Measurements from ENCODE around the gene PNRC1. TPM values are rescaled to one million over a fixed set of nuclear protein-coding genes. Genes with fewer than 3 reads are reported as not detected.
"Not testable (repeated sequence)": the region's sequence is repeated elsewhere in the genome, so short reads cannot be mapped to it uniquely, and the experiment has no call there.

The PNRC1 gene
- 36.4 and 46.5 TPM in 2 replicates for total RNA-seq (2014; rRNA removed; shearing (Covaris generic))

DNA sequence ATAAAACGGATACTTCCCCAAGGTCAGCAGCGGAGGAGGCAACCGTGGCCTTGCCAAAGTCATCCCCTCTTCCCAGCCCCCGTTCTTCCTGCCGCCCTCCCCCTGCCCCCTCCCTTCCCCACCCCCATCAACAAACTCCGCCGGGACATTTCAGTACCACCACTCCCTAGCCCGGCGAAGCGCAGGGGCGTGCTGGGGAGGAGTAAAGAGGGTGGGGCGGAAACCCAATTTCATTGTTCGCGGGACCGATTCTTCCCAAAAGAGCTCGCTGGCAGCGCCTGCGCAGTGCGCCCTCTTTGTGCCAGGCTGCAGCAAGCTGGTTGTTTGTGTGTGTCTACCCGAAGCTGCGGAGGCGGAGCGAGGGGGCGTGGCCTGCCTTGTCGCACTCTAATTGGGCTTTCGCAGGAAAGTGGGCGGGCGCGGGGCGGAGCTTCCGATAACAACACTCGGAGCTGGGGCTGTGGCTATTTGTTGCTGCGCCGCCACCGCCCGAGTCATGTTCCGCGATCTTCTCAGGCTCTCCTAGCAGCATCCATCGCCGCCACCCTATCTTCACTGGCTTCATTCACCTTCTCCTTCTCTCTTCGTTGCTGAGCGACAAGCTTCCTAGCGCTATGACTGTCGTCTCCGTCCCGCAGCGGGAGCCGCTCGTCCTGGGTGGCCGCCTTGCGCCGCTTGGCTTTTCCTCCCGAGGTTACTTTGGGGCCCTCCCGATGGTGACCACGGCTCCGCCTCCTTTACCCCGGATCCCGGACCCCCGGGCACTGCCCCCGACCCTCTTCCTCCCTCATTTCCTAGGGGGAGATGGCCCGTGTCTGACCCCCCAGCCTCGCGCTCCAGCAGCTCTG is at the start of gene PNRC1:
Gene PNRC1 (plus strand): TSS at position 471 of the 848 bp plus-strand sequence. CDS start 144 bp downstream, at position 615.
- peak; percentile 98 for DNase-seq (ENCODE audit: low read depth)

DNA sequence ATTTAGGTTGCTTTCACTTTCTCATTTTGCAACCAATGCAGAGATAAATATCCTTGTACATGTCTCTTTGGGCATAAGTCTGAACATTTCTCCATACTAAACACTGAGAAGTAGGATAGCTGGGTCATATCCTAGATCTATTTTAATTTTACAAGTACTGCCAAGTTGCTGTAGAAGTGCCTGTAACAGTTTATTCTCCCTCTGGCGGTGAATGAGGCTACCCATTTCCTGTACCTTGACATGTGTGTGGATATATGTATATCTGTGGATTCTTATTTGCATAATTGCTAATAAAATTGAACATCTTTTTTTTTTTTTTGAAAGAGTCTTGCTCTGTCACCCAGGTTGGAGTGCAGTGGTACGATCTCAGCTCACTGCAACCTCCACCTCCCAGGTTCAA is 48.0 kb upstream of the PNRC1 start:
- no peak for DNase-seq (ENCODE audit: low read depth)

DNA sequence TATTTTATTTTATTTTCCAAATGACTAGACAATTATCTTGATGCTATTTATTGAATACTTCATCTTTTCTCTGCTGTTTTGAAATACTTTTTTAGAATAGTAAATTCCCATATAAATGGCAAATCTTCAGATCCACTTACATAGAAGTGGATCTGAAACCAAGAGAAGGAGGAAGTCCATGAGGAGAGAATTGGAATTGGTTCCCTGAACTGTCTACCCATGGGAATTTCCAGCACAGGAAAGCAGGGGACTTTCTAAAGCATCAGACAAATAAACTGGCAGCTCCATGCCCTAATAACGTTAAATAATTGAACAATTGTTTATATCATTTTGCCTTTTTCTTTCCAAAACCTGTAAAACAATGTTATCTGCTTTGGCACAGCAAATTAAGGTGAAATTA is 47.1 kb upstream of the PNRC1 start:
- no peak for DNase-seq (ENCODE audit: low read depth)

DNA sequence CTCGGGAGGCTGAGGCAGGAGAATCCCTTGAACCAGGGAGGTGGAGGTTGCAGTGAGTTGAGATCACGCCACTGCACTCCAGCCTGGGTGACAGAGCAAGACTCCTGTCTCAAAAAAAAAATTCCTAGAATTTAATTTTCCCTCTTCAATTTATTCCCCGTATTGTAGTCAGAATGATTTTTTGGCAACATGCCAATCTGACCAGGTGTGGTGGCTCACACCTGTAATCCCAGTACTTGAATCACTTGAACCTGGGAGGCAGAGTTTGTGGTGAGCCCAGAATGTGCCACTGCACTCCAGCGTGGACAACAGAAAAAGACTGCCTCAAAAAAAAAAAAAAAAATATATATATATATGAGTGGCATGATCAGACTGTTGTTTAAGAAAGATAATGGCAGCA is 46.4 kb upstream of the PNRC1 start:
- DNase-seq (ENCODE audit: low read depth): not testable (repeated sequence)

DNA sequence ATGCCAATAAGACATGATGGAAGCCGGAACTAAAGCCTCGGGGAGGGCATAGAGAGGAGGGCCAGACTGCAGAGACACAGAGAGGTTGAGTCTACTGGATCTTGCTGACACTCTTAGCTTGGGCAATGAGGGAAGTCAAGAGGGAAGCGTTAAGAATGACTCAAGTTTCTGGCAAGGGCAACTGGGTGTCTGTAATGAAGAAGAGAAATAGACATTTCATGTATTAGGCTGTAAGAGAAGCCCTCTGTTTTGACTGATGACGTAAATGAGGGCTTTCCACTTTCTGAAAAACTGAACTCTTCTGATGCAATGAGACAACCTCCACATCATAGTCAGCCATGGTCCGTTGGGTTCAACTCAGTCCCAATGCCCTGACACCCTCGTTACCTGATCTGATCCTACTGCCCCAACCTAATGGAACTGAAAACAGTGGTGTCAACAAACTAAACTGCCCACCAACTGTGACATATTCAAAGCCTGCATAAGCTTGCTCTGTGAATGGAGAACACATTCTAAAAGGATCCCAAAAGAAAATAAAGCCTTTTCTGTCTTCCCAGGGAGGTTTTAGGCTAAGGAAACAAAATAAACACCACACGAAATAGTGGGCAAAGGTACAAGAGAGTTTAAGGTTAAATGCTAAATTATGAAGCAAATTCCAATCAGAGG is 45.8 kb upstream of the PNRC1 start:
- DNase-seq (ENCODE audit: low read depth): peak; percentile 76

DNA sequence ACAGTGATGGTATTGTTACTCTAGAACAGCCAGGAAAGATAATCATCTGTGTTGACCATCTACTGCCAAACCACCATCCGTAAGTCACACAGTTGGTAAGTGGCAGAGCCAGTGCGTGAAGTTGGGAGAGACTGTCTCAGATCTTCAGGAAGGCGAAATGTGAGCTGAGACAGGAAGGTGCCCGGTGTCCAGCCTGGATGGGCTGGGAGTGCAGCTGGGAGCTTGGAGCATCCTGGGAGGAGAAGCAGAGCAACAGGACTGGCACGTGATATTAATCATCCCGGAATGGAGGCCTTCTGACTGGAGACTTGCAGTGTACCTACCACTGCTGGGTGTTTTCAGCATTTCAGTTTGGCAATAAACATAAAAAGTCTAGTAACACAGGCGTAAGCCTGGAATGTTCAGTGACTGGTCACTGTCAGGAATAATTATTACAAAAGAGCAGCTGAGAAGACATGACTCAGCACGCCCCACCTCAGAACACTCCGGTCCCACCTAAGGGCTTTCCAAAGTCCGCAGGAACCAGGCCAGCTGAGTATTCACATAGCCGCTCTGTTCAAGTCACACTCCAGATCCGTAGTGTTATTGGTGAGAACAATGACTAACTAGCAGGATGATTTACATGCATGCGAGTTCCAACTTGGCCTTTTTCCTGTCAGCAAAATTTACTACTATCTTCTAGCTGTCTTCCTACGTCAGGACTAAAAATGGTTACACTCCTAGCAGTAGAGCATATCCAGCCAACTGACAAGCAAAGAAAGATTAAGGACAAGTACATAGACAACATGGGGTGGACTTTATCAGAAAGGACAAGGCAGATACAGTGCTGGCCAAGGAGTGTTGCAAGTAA is 45.1 kb upstream of the PNRC1 start:
- DNase-seq (ENCODE audit: low read depth): peak; percentile 90

DNA sequence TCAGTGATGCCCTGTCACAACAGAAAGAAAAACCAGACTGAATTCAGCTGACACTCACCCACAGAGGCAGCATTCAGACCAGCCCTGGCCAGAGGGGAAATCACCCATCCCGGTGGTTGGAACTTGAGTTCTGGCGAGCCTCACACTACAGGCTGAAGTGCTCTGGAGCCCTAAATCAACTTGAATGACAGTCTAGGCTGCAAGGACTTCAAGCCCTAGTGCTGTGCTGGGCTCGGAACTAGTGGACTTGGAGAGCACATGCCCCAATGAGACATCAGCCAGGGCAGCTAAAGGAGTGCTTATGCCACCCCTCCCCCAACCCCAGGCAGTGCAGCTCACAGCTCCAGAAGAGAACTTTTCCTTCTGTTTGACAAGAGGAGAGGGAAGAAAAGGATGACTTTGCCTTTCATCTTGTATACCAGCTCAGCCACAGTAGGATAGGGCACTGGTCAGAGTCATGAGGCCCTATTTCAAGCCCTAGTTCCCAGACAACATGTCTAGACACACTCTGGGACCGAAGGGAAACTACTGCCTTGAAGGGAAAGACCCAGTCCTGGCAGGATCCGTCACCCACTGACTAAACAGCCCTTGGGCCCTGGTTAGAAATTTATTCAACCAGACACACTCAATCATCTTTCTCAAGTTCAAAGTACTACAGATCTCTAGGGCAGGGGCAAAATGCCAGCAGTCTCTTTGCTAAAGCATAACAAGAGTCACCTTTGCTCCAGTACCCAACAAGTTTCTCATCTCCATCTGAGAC is 43.2 kb upstream of the PNRC1 start:
- DNase-seq (ENCODE audit: low read depth): peak; percentile 55

DNA sequence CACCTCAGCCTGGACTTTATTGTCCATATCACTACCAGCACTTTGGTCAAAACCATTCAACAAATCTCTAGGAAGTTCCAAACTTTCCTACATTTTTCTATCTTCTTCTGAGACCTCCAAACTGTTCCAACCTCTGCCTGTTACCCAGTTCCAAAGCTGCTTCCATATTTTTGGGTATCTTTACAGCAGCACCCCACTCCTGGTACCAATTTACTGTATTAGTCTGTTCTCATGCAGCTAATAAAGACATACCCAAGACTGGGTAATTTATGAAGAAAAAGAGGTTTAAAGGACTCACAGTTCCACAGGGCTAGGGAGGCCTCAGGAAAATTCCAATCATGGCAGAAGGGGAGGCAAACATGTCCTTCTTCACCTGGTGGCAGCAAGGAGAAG is 42.7 kb upstream of the PNRC1 start:
- not testable (repeated sequence) for DNase-seq (ENCODE audit: low read depth)

DNA sequence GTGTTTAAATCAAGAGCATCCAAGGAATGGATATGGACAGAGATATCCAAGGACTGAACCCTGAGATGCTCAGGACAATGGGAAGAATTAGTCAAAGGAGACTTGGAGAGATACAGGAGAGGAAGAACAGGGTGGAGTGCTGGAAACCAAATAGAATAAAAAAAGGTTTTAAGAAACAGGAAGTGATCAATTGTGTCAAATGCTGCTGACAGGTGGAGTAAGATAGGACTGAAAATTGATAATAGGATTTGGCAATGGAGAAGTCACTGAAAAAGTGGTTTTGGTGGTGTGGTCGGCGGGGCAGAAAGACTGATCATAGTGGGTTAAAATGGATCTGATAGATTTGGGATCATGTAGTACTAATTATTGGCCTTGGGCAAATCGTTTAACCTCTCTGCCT is 37.9 kb upstream of the PNRC1 start:
- no peak for DNase-seq (ENCODE audit: low read depth)

DNA sequence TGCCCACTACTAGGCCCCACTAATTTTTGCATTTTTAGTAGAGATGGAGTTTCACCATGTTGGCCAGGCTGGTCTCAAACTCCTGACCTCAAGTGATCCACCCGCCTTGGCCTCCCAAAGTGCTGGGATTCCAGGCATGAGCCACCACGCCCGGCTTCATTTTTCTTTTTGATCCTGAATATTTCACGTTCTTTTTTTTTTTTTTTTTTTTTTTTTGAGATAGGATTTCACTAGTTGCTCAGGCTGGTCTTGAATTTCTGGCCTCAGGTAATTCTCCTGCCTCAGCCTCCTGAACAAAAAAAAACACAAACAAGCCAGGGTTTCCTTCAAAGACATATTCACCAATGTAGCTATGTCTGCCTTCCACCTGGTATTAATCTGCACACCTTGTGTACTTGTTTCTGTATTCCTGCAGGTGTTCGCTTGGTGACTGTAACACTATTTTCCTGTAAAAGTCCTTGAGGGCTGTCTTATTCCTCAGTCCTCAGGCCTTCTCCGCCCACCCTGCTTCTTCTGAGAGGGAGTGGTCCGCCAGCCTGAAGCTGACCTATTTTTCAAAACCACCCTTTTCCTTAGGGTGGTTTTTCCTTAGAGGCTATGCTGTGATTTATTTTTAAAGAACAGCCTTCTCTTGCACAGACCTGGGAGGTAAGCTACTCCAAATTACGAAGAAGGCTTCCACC is 36.1 kb upstream of the PNRC1 start:
- DNase-seq (ENCODE audit: low read depth): no peak

DNA sequence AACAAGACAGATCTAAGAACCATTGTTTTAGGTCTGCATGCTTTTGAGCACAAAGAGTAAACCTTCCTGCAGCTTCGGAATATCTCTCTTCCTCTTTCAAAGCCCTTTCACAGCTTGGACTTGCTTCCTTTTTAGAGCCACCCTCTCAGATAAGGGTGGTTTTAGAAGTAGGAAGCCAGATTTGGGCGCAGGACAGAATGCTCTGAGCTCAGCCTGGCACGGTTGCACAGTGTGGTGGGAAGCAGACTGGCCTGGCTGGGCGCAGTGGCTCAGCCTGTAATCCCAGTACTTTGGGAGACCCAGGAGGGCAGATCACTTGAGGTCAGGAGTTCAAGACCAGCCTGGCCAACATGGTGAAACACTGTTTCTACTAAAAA is 35.6 kb upstream of the PNRC1 start:
- DNase-seq (ENCODE audit: low read depth): no peak

DNA sequence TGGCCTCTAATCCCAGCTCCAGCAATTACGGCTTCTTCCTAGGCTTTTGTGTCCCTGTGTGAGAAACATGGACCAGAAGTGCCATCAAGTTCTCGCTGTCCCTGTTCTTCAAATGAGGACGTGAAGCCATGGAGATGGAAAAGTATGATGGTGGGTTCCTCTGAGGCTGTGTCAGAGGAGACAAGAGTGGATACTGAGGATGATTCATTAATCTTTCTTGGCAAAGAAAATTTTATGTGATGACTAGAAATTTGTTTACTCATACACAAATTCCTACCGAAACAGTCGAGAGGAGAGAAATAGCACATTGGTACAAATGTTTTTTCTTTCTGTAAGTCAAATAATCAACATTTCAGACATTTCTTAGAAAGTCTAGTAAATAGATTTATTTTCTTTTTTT is 35.0 kb upstream of the PNRC1 start:
- no peak for DNase-seq (ENCODE audit: low read depth)

DNA sequence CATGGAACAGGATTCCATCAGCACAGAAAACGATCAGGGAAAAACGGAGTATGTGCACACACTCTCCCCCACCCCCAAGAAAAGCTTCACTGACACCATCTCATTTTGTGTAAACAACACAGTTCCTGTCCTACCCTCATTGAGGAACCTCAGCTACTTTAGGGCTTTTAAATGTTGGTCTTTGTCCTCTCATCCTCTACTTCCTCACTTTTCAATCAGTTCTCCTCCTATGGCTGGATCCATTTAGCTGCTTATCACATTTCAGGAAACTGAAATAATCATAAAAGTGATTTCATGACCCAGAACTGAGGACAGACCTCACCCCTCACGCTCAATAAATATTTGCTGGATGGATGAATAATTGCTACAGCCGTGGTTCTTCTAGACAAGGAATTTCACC is 33.1 kb upstream of the PNRC1 start:
- DNase-seq (ENCODE audit: low read depth): no peak

DNA sequence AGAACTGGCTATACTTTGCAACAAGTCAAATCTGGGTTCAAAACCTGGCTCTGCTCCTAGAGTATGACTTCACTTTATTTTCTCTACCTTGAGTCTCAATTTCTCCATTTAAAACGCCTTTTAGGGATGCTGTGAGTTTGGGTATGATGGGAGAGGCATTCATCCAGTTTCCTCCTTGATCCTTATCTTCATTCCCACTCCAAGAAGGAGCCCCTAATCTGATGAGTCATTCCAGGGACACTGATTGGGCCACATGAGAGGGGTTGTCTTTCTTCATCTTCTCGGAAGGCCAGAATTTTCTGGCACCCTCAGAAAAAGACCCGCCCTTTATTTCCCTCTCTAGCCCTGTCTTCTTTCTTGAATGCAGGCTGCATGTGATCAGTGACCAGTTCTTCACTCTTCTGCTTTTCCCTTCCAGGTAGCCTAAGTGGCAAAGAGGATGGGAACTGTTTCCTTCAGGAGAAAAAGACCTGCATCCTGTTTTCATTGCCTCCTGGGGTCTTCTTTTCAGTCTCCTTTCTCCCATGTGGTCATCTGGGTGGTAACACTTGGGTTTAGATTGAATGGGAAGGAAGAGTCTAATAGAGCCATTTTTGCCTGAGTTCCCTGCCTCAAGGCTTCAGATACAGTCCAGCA is 32.1 kb upstream of the PNRC1 start:
- peak; percentile 30 for DNase-seq (ENCODE audit: low read depth)

DNA sequence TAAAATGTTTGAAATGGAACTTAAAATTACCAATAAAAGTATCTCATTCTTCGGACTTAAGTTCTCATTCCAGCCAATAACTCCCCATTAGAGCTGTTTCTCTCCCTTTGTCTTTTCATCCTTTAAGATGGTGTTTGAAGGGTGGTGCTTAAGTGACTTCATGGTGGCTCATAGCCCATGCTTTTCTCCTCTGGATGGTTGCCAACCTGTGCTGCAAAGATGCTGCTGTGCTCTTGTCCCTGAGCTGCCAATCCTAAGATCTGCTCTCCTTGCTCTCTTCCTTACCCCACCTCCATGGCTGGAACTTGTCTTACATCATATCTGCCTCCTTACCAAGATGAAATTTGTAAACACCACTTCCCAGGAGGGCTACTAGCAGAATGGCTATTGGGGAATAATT is 31.6 kb upstream of the PNRC1 start:
- peak; percentile 41 for DNase-seq (ENCODE audit: low read depth)

DNA sequence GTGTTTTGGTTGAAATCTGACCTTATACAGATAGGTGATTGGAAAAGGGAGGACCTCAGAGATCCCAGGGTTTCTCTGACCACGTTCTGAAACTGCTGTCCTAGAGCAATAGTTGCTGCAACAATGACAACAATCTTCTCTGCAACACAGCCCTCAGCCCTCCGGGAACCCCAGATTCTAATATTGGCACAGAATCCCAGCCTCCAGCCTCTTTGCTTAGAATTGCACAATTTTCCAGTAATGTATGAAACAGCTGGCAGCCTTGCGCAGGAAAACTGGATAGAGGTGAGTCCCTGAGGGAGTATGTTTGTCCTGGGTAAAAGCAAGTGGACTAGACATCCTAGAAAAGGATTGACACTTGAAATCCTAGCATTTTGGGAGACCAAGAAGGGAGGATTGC is 30.4 kb upstream of the PNRC1 start:
- DNase-seq (ENCODE audit: low read depth): peak; percentile 15

DNA sequence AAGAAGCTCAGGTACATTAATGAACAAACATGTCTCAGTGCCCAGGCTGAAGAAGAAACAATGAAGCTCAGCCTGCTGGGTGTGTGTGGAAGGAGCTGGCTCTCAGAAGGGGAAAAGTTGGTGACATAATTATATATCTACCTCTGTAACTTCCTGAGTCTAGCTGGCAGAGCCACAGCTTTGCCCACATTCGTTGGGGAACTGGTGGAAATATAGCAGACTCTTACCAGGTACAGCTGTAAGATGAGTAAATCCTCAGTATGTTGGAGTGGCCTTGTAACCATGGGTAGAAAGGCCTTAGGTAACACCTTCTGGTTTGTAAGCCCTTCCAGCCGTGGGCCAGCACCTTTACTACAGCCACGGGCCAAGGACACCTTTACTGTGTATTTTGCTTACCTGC is 29.9 kb upstream of the PNRC1 start:
- DNase-seq (ENCODE audit: low read depth): no peak

DNA sequence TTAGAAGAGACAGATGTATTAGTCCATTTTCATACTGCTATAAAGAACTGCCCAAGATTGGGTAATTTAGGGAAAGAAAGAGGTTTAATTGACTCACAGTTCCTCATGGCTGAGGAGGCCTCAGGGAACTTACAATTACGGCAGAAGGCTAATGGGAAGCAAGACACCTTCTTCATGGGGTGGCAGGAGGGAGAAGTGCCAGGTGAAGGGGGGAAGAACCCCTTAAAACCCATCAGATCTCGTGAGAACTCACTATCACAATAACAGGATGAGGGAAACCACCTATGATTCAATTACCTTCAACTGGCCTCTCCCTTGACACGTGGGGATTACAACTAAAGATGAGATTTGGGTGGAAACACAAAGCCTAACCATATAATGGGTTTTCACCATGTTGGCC is 28.9 kb upstream of the PNRC1 start:
- no peak for DNase-seq (ENCODE audit: low read depth)

DNA sequence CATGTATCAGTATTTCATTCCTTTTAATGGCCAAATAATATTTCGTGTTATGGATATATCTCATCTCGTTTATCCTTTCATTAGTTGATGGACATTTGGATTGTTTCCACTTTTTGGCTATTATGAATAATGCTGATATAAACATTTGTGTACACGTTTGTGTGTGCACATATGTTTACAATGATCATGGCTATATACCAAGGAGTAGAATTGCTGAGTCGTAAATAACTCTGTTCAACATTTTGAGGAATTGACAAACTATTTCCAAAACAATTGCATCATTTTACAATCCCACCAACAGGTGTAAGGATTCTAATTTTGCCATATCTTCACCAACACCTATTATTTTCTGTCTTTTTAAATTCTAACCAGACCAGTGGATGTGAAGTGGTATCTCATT is 26.3 kb upstream of the PNRC1 start:
- DNase-seq (ENCODE audit: low read depth): no peak

DNA sequence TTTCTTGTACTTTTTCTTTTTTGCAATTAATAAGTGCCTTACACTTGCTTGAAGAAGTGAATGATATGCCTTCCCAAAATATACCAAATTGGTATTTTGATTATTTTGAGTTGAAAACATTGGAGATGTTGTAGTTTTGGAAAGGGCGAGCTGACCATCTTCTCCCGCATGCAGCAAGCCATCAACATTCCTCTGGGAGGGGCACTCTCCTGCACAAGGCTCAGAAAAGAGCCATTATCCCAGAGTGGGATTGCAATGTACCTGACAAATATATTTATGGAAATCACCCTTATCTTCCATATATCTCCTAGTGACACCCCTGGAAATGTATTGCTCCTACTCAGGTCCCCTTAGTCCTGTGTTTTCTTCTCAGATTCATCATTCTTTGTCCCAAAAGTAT is 22.8 kb upstream of the PNRC1 start:
- DNase-seq (ENCODE audit: low read depth): no peak

DNA sequence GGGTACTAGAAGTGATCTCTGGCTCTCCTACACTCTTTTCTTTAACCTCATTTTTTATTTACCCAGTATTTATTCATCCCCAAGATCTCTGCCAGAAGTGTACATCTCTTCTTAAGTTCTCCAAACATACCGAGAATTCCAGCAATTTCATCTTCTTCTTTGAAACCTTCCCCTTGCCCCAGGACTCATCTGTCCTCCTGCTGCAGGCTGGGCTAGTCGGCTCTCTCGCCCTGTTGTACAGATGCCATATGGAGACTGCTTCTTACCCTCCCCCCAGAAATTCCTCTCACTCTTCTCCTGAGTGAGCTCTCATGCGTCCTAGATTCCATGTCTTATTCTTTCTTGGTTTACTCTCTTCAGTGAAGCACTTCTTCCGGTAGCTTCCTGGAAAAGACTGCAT is 21.9 kb upstream of the PNRC1 start:
- peak; percentile 28 for DNase-seq (ENCODE audit: low read depth)

Data from RPMI7951 (cell line).